Loucy (cell line): ENCODE measurements around the gene KBTBD8.

Source experiments
- EZH2phosphoT487 ChIP-seq: fragments of 200-600 bp; IDR thresholded peaks from 2 replicates; pipeline ENCODE4 v1.6.1; 2018; ENCODE audit warnings: antibody characterized with exemption, mild to moderate bottlenecking, moderate library complexity, borderline replicate concordance
- TF ChIP-seq, protein P1 (sequence below): fragments of 200-600 bp; sonication (generic); conservative IDR thresholded peaks from 2 replicates; pipeline ENCODE4 v1.5.1; 2014; ENCODE audit warnings: mild to moderate bottlenecking, antibody characterized with exemption, low read length

DNA sequence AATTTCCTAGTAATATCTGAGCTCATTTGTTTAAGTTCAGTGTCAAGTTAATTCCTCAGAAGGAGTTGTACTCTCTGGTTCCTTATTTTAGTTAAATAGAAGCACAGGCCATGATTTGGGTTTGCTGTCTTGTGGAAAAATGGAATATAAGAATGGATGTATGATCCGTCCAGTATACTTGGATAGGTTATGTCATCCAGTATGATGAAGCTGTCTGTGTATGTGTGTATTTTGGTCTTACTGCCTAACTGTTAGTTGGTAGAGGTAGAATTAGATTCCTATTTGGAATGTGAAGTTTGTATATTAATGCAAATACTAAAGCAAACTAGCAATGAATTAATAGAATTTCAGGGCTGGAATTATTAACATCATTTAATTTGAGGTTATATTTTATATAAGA lies 7.9 kb downstream of the KBTBD8 start:
- TF ChIP-seq, protein P1, sequence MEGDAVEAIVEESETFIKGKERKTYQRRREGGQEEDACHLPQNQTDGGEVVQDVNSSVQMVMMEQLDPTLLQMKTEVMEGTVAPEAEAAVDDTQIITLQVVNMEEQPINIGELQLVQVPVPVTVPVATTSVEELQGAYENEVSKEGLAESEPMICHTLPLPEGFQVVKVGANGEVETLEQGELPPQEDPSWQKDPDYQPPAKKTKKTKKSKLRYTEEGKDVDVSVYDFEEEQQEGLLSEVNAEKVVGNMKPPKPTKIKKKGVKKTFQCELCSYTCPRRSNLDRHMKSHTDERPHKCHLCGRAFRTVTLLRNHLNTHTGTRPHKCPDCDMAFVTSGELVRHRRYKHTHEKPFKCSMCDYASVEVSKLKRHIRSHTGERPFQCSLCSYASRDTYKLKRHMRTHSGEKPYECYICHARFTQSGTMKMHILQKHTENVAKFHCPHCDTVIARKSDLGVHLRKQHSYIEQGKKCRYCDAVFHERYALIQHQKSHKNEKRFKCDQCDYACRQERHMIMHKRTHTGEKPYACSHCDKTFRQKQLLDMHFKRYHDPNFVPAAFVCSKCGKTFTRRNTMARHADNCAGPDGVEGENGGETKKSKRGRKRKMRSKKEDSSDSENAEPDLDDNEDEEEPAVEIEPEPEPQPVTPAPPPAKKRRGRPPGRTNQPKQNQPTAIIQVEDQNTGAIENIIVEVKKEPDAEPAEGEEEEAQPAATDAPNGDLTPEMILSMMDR: no peak
- no peak for TF ChIP-seq EZH2phosphoT487
